Measurements from ENCODE around the gene MAZ. TPM values are rescaled to one million over a fixed set of nuclear protein-coding genes. Genes with fewer than 3 reads are reported as not detected.

MAZ gene
- total and polyA plus RNA-seq, 2 of the 13 experiments (the other 11 are each of a cell fraction or from before 2014, with no cell fraction given): 203 to 277 TPM

DNA sequence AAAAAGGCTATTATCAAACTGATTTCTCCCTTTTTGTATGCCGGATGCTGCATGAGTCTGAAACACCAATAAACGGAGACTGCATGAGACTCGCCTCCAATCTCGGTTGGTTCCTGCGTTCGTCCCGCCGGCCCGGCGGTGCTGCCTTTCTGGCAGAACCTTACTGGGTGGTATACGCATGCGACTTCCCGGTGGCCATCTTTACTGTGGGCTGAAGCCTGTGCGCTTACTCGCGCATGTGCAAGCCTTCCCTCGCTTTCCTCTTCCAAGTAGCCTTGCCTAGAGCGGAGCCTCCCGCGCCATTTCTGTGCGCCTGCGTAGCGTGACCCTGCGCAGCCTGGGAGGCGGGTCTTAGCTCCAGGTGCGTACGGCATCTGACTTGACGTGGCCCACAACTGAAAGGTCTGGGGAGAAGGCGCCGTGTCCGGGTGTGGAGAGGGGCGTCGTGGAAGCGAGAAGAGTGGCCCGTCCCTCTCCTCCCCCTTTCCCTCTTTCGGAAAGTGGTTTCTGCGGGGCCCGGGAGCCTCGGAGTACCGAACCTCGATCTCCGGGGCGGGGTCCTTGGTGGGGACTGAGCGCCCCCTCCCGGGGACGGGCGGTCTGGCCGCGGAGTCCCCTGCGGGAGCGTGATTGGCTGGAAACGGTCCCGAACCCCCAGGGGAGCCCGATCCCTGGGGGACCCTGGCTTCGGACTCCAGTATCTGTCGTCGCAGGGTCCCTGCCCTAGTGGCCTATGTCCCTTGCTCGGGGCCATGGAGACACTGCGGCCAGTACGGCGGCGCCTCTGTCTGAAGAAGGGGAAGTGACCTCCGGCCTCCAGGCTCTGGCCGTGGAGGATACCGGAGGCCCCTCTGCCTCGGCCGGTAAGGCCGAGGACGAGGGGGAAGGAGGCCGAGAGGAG, 9.7 kb downstream of the MAZ start, which contains the start of gene PAGR1 (continued):
- TF ChIP-seq, protein P1, sequence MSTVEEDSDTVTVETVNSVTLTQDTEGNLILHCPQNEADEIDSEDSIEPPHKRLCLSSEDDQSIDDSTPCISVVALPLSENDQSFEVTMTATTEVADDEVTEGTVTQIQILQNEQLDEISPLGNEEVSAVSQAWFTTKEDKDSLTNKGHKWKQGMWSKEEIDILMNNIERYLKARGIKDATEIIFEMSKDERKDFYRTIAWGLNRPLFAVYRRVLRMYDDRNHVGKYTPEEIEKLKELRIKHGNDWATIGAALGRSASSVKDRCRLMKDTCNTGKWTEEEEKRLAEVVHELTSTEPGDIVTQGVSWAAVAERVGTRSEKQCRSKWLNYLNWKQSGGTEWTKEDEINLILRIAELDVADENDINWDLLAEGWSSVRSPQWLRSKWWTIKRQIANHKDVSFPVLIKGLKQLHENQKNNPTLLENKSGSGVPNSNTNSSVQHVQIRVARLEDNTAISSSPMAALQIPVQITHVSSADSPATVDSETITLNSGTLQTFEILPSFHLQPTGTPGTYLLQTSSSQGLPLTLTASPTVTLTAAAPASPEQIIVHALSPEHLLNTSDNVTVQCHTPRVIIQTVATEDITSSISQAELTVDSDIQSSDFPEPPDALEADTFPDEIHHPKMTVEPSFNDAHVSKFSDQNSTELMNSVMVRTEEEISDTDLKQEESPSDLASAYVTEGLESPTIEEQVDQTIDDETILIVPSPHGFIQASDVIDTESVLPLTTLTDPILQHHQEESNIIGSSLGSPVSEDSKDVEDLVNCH (CRISPR knock-in tag; IDR thresholded peaks at IDR 0.05): peak; percentile 37
- TF ChIP-seq, protein P2, sequence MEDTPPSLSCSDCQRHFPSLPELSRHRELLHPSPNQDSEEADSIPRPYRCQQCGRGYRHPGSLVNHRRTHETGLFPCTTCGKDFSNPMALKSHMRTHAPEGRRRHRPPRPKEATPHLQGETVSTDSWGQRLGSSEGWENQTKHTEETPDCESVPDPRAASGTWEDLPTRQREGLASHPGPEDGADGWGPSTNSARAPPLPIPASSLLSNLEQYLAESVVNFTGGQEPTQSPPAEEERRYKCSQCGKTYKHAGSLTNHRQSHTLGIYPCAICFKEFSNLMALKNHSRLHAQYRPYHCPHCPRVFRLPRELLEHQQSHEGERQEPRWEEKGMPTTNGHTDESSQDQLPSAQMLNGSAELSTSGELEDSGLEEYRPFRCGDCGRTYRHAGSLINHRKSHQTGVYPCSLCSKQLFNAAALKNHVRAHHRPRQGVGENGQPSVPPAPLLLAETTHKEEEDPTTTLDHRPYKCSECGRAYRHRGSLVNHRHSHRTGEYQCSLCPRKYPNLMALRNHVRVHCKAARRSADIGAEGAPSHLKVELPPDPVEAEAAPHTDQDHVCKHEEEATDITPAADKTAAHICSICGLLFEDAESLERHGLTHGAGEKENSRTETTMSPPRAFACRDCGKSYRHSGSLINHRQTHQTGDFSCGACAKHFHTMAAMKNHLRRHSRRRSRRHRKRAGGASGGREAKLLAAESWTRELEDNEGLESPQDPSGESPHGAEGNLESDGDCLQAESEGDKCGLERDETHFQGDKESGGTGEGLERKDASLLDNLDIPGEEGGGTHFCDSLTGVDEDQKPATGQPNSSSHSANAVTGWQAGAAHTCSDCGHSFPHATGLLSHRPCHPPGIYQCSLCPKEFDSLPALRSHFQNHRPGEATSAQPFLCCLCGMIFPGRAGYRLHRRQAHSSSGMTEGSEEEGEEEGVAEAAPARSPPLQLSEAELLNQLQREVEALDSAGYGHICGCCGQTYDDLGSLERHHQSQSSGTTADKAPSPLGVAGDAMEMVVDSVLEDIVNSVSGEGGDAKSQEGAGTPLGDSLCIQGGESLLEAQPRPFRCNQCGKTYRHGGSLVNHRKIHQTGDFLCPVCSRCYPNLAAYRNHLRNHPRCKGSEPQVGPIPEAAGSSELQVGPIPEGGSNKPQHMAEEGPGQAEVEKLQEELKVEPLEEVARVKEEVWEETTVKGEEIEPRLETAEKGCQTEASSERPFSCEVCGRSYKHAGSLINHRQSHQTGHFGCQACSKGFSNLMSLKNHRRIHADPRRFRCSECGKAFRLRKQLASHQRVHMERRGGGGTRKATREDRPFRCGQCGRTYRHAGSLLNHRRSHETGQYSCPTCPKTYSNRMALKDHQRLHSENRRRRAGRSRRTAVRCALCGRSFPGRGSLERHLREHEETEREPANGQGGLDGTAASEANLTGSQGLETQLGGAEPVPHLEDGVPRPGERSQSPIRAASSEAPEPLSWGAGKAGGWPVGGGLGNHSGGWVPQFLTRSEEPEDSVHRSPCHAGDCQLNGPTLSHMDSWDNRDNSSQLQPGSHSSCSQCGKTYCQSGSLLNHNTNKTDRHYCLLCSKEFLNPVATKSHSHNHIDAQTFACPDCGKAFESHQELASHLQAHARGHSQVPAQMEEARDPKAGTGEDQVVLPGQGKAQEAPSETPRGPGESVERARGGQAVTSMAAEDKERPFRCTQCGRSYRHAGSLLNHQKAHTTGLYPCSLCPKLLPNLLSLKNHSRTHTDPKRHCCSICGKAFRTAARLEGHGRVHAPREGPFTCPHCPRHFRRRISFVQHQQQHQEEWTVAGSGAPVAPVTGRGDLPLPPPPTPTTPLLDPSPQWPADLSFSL (CRISPR knock-in tag; IDR thresholded peaks at IDR 0.05): 0 out of 2 replicates have a peak, but pooled peaks have one; percentile 17
- peak; percentile 93 for TF ChIP-seq ZNF160 (CRISPR knock-in tag; IDR thresholded peaks at IDR 0.05)
- TF ChIP-seq HMG20A (CRISPR knock-in tag; IDR thresholded peaks at IDR 0.05; ENCODE audit: borderline replicate concordance): 0 out of 2 replicates have a peak, but pooled peaks have one; percentile 40
- TF ChIP-seq, protein P3, sequence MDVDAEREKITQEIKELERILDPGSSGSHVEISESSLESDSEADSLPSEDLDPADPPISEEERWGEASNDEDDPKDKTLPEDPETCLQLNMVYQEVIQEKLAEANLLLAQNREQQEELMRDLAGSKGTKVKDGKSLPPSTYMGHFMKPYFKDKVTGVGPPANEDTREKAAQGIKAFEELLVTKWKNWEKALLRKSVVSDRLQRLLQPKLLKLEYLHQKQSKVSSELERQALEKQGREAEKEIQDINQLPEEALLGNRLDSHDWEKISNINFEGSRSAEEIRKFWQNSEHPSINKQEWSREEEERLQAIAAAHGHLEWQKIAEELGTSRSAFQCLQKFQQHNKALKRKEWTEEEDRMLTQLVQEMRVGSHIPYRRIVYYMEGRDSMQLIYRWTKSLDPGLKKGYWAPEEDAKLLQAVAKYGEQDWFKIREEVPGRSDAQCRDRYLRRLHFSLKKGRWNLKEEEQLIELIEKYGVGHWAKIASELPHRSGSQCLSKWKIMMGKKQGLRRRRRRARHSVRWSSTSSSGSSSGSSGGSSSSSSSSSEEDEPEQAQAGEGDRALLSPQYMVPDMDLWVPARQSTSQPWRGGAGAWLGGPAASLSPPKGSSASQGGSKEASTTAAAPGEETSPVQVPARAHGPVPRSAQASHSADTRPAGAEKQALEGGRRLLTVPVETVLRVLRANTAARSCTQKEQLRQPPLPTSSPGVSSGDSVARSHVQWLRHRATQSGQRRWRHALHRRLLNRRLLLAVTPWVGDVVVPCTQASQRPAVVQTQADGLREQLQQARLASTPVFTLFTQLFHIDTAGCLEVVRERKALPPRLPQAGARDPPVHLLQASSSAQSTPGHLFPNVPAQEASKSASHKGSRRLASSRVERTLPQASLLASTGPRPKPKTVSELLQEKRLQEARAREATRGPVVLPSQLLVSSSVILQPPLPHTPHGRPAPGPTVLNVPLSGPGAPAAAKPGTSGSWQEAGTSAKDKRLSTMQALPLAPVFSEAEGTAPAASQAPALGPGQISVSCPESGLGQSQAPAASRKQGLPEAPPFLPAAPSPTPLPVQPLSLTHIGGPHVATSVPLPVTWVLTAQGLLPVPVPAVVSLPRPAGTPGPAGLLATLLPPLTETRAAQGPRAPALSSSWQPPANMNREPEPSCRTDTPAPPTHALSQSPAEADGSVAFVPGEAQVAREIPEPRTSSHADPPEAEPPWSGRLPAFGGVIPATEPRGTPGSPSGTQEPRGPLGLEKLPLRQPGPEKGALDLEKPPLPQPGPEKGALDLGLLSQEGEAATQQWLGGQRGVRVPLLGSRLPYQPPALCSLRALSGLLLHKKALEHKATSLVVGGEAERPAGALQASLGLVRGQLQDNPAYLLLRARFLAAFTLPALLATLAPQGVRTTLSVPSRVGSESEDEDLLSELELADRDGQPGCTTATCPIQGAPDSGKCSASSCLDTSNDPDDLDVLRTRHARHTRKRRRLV (CRISPR knock-in tag; IDR thresholded peaks at IDR 0.05): peak; percentile 90; the same call in 1 of the 2 replicates
- TF ChIP-seq ZNF83 (CRISPR knock-in tag; IDR thresholded peaks at IDR 0.05; ENCODE audit: borderline replicate concordance): no peak
- TF ChIP-seq ZBTB20 (CRISPR knock-in tag; IDR thresholded peaks at IDR 0.05; ENCODE audit: borderline replicate concordance, low read depth): peak; percentile 16; the same call in 1 of the 2 replicates

All from HepG2 (cell line).